KMS-11 (cell line): ENCODE data around the gene BMP4.

ENCODE experiments used
- H2AFZ ChIP-seq: fragments of 200-600 bp; sonication (generic); 2 replicates; pipeline ENCODE4 v1.6.1; 2016; ENCODE audit warnings: antibody characterized with exemption, mixed run types, low read depth
- H3K27ac ChIP-seq: fragments of 200-600 bp; sonication (generic); 2 replicates; pipeline ENCODE4 v1.6.1; 2016; ENCODE audit warnings: mild to moderate bottlenecking, mixed run types
- H3K27me3 ChIP-seq: fragments of 200-600 bp; sonication (generic); 2 replicates; pipeline ENCODE4 v1.6.1; 2017; ENCODE audit warnings: mild to moderate bottlenecking, low read depth, mixed run types, moderate library complexity; ENCODE audit not compliant: insufficient read depth
- H3K36me3 ChIP-seq: fragments of 200-600 bp; sonication (generic); 2 replicates; pipeline ENCODE4 v1.6.1; 2017; ENCODE audit warnings: mild to moderate bottlenecking, mixed run types; ENCODE audit not compliant: insufficient read depth
- H3K4me1 ChIP-seq: fragments of 200-600 bp; sonication (generic); 2 replicates; pipeline ENCODE4 v1.6.1; 2016; ENCODE audit warnings: mild to moderate bottlenecking, low read depth, mixed run types; ENCODE audit not compliant: poor library complexity, severe bottlenecking
- H3K4me2 ChIP-seq: fragments of 200-600 bp; sonication (generic); 2 replicates; pipeline ENCODE4 v1.7.0; 2016; ENCODE audit warnings: mild to moderate bottlenecking, mixed run types
- H3K4me3 ChIP-seq: fragments of 200-600 bp; sonication (generic); IDR thresholded peaks from 2 replicates; pipeline ENCODE4 v1.6.1; 2017; ENCODE audit warnings: low read depth, low read length, mixed read lengths; ENCODE audit not compliant: insufficient read depth
- H3K79me2 ChIP-seq: fragments of 200-600 bp; sonication (generic); 2 replicates; pipeline ENCODE4 v1.6.1; 2016; ENCODE audit warnings: low read depth, mixed run types; ENCODE audit not compliant: insufficient read depth
- H3K9ac ChIP-seq: fragments of 200-600 bp; sonication (generic); 2 replicates; pipeline ENCODE4 v1.6.1; 2016; ENCODE audit warnings: mild to moderate bottlenecking, mixed run types
- H4K20me1 ChIP-seq: fragments of 200-600 bp; sonication (generic); 2 replicates; pipeline ENCODE4 v1.6.1; 2016; ENCODE audit warnings: mild to moderate bottlenecking, mixed run types; ENCODE audit not compliant: insufficient read depth
- CTCF ChIP-seq: fragments of 200-600 bp; sonication (generic); conservative IDR thresholded peaks from 2 replicates; pipeline ENCODE4 v1.6.1; 2017; ENCODE audit warnings: low read depth, mild to moderate bottlenecking, antibody characterized with exemption, low read length, moderate library complexity, mixed read lengths

BMP4 gene

GRCh38 chr14:53942970-53943750, 13.5 kb downstream of the BMP4 start:
- no peak overlapping the region for H2AFZ ChIP-seq
- H3K27ac ChIP-seq, result no peak overlapping the region
- no peaks in the 10 kb centered on the region for H3K79me2 ChIP-seq
- no peak overlapping the region for H3K9ac ChIP-seq
- H3K4me1 ChIP-seq, result no peaks in the 10 kb centered on the region
- H4K20me1 ChIP-seq, result no peaks in the 10 kb centered on the region
- no peaks in the 10 kb centered on the region for H3K27me3 ChIP-seq
- H3K4me3 ChIP-seq, result no peak overlapping the region
- H3K36me3 ChIP-seq, result no peaks in the 10 kb centered on the region
- no peak for TF ChIP-seq CTCF
- H3K4me2 ChIP-seq, result no peak overlapping the region

GRCh38 chr14:53938136-53938837, 18.3 kb downstream of the BMP4 start:
- H3K4me1 ChIP-seq, result peaks cover 8% of the 10 kb centered on the region
- no peak overlapping the region for H3K27ac ChIP-seq
- no peaks in the 10 kb centered on the region for H3K79me2 ChIP-seq
- no peaks in the 10 kb centered on the region for H4K20me1 ChIP-seq
- no peak overlapping the region for H2AFZ ChIP-seq
- H3K27me3 ChIP-seq, result no peaks in the 10 kb centered on the region
- TF ChIP-seq CTCF, result no peak
- H3K4me3 ChIP-seq, result no peak overlapping the region
- H3K36me3 ChIP-seq, result no peaks in the 10 kb centered on the region
- no peak overlapping the region for H3K9ac ChIP-seq
- no peak overlapping the region for H3K4me2 ChIP-seq

- Histone ChIP-seq H3K79me2 (no peaks in the 10 kb centered on the region), H3K27me3 (no peaks in the 10 kb centered on the region), H3K4me1 (peaks cover 8% of the 10 kb centered on the region), H3K27ac (no peak overlapping the region), H4K20me1 (no peaks in the 10 kb centered on the region), H2AFZ (no peak overlapping the region), H3K4me3 (no peak overlapping the region), H3K36me3 (no peaks in the 10 kb centered on the region), H3K9ac (no peak overlapping the region), H3K4me2 (no peak overlapping the region)
- no peak for TF ChIP-seq CTCF
Observed at GRCh38 chr14:53934778-53935414, 21.7 kb downstream of the BMP4 start.

- H3K4me2 ChIP-seq, result no peak overlapping the region
- H3K36me3 ChIP-seq, result no peaks in the 10 kb centered on the region
- H3K27me3 ChIP-seq, result no peaks in the 10 kb centered on the region
- H2AFZ ChIP-seq, result no peak overlapping the region
- H3K27ac ChIP-seq, result no peak overlapping the region
- no peaks in the 10 kb centered on the region for H3K79me2 ChIP-seq
- H3K4me1 ChIP-seq, result peaks cover 8% of the 10 kb centered on the region
- TF ChIP-seq CTCF, result no peak
- H3K9ac ChIP-seq, result no peak overlapping the region
- H3K4me3 ChIP-seq, result no peak overlapping the region
- H4K20me1 ChIP-seq, result no peaks in the 10 kb centered on the region
Observed at GRCh38 chr14:53932966-53933365, 23.7 kb downstream of the BMP4 start.
